Esophagus squamous epithelium (tissue), 4 donors: ENCODE results near the gene ANKRD11.

ENCODE experiments used
- POLR2A ChIP-seq, 4 donors: fragments of 450-650 bp; IDR thresholded peaks; one replicate each; pipeline ENCODE4 v1.6.1; 2017; ENCODE audit warnings: antibody characterized with exemption in 4 of 4, mild to moderate bottlenecking in 4 of 4, moderate library complexity in 3 of 4
- TF ChIP-seq, protein P1 (sequence below), 6 experiments: fragments of 450-650 bp in 4 of 6; fragments of 200-600 bp in 2 of 6; sonication (generic) in 2 of 6; IDR thresholded peaks; one replicate each; pipeline ENCODE4 v1.5.1; 2016 to 2019; ENCODE audit warnings: antibody characterized with exemption in 6 of 6, mild to moderate bottlenecking in 4 of 6, moderate library complexity in 4 of 6

GRCh38 chr16:89304941-89305705 is 185.2 kb downstream of the ANKRD11 start:
- TF ChIP-seq, protein P1, sequence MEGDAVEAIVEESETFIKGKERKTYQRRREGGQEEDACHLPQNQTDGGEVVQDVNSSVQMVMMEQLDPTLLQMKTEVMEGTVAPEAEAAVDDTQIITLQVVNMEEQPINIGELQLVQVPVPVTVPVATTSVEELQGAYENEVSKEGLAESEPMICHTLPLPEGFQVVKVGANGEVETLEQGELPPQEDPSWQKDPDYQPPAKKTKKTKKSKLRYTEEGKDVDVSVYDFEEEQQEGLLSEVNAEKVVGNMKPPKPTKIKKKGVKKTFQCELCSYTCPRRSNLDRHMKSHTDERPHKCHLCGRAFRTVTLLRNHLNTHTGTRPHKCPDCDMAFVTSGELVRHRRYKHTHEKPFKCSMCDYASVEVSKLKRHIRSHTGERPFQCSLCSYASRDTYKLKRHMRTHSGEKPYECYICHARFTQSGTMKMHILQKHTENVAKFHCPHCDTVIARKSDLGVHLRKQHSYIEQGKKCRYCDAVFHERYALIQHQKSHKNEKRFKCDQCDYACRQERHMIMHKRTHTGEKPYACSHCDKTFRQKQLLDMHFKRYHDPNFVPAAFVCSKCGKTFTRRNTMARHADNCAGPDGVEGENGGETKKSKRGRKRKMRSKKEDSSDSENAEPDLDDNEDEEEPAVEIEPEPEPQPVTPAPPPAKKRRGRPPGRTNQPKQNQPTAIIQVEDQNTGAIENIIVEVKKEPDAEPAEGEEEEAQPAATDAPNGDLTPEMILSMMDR (IDR thresholded peaks at IDR 0.05): no peak
- no peak for TF ChIP-seq POLR2A (IDR thresholded peaks at IDR 0.05)
